Measurements from ENCODE around the gene SH3BP1. TPM values are rescaled to one million over a fixed set of nuclear protein-coding genes. Genes with fewer than 3 reads are reported as not detected.
A peak's percentile ranks its signal among the peaks of the same experiment; 100 is the strongest.

Gene SH3BP1
- total and polyA plus RNA-seq, 2 of the 13 experiments (the other 11 are each of a cell fraction or from before 2014, with no cell fraction given): 8.4 to 18.5 TPM

DNA sequence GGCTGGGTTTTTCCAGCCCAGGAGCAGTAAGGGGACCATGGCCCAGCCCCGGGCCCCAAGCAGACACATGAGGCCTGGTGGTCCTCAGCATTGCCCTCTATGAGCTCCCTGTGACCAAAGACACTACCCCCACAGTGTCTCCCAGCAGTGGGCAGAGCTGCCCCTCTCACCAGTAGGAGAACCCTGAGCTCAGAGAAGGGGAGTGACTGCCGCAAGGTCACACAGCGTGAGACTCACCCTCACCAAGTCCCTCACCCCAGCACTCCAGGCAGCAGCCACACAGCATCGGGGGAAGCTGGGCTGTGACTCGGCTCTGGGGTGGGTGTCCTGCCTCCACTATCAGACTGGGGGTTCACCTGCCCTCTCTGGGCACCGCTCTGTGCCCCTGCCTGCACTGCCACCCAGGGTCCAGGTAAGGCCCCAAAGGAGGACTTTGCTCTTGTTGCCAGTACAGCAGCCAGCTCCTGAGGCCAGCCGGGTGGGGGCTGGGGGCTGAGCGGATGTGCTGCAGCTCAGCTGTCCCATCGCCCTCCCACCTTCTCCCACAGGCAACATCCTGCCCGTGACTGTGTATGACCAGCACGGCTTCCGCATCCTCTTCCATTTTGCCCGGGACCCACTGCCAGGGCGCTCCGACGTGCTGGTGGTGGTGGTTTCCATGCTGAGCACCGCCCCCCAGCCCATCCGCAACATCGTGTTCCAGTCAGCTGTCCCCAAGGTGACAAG is 7.9 kb upstream of the SH3BP1 start (continued):
- TF ChIP-seq, protein P1, sequence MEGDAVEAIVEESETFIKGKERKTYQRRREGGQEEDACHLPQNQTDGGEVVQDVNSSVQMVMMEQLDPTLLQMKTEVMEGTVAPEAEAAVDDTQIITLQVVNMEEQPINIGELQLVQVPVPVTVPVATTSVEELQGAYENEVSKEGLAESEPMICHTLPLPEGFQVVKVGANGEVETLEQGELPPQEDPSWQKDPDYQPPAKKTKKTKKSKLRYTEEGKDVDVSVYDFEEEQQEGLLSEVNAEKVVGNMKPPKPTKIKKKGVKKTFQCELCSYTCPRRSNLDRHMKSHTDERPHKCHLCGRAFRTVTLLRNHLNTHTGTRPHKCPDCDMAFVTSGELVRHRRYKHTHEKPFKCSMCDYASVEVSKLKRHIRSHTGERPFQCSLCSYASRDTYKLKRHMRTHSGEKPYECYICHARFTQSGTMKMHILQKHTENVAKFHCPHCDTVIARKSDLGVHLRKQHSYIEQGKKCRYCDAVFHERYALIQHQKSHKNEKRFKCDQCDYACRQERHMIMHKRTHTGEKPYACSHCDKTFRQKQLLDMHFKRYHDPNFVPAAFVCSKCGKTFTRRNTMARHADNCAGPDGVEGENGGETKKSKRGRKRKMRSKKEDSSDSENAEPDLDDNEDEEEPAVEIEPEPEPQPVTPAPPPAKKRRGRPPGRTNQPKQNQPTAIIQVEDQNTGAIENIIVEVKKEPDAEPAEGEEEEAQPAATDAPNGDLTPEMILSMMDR (CRISPR knock-in tag; IDR thresholded peaks at IDR 0.05): peak; percentile 37
- TF ChIP-seq ATM (IDR thresholded peaks at IDR 0.05; ENCODE audit: borderline replicate concordance) (no peak), ZNF331 (CRISPR knock-in tag; IDR thresholded peaks at IDR 0.05) (peak; percentile 36; the same call in 1 of the 2 replicates), MED1 (CRISPR knock-in tag; IDR thresholded peaks at IDR 0.05) (peak; percentile 90), KLF6 (CRISPR knock-in tag; IDR thresholded peaks at IDR 0.05) (no peak), ZNF335 (CRISPR knock-in tag; IDR thresholded peaks at IDR 0.05) (peak; percentile 66; the same call in 1 of the 2 replicates), HDAC2 (CRISPR knock-in tag; IDR thresholded peaks at IDR 0.05) (peak; percentile 73), ZNF253 (CRISPR knock-in tag; IDR thresholded peaks at IDR 0.05; ENCODE audit: borderline replicate concordance) (no peak), ZNF746 (CRISPR knock-in tag; IDR thresholded peaks at IDR 0.05) (0 out of 2 replicates have a peak, but pooled peaks have one; percentile 53), ZSCAN31 (CRISPR knock-in tag; IDR thresholded peaks at IDR 0.05; ENCODE audit: low read depth) (0 out of 2 replicates have a peak, but pooled peaks have one; percentile 62), ZNF230 (CRISPR knock-in tag; IDR thresholded peaks at IDR 0.05) (0 out of 2 replicates have a peak, but pooled peaks have one; percentile 7), RBM39 (IDR thresholded peaks at IDR 0.05; ENCODE audit: low read depth, low read length, poor library complexity, severe bottlenecking) (peak; percentile 60), NFKB2 (CRISPR knock-in tag; IDR thresholded peaks at IDR 0.05; ENCODE audit: borderline replicate concordance) (peak; percentile 26; the same call in 1 of the 2 replicates), XRCC5 (optimal IDR thresholded peaks at IDR 0.05; ENCODE audit: low read length) (peak; percentile 80), NR2F6 (IDR thresholded peaks at IDR 0.05) (peak; percentile 24; the same call in 1 of the 2 replicates), NR2F6 (CRISPR knock-in tag; IDR thresholded peaks at IDR 0.05) (peak; percentile 53), DPF2 (CRISPR knock-in tag; IDR thresholded peaks at IDR 0.05; ENCODE audit: borderline replicate concordance, low read depth) (peak; percentile 76), MEIS2 (CRISPR knock-in tag; IDR thresholded peaks at IDR 0.05) (peak; percentile 73; the same call in 1 of the 2 replicates), YEATS4 (CRISPR knock-in tag; IDR thresholded peaks at IDR 0.05; ENCODE audit: borderline replicate concordance) (peak; percentile 44; the same call in 1 of the 2 replicates), SP5 (CRISPR knock-in tag; IDR thresholded peaks at IDR 0.05; ENCODE audit: borderline replicate concordance, low read depth) (peak; percentile 61; the same call in 1 of the 2 replicates), ZMAT3 (CRISPR knock-in tag; conservative IDR thresholded peaks at IDR 0.05) (0 out of 2 replicates have a peak, but pooled peaks have one; percentile 47), RFXAP (CRISPR knock-in tag; IDR thresholded peaks at IDR 0.05; ENCODE audit: borderline replicate concordance) (peak; percentile 40; the same call in 1 of the 2 replicates), NCOA1 (CRISPR knock-in tag; IDR thresholded peaks at IDR 0.05) (no peak)
- TF ChIP-seq, protein P2, sequence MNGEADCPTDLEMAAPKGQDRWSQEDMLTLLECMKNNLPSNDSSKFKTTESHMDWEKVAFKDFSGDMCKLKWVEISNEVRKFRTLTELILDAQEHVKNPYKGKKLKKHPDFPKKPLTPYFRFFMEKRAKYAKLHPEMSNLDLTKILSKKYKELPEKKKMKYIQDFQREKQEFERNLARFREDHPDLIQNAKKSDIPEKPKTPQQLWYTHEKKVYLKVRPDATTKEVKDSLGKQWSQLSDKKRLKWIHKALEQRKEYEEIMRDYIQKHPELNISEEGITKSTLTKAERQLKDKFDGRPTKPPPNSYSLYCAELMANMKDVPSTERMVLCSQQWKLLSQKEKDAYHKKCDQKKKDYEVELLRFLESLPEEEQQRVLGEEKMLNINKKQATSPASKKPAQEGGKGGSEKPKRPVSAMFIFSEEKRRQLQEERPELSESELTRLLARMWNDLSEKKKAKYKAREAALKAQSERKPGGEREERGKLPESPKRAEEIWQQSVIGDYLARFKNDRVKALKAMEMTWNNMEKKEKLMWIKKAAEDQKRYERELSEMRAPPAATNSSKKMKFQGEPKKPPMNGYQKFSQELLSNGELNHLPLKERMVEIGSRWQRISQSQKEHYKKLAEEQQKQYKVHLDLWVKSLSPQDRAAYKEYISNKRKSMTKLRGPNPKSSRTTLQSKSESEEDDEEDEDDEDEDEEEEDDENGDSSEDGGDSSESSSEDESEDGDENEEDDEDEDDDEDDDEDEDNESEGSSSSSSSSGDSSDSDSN (CRISPR knock-in tag; IDR thresholded peaks at IDR 0.05): peak; percentile 80
- TF ChIP-seq, protein P3, sequence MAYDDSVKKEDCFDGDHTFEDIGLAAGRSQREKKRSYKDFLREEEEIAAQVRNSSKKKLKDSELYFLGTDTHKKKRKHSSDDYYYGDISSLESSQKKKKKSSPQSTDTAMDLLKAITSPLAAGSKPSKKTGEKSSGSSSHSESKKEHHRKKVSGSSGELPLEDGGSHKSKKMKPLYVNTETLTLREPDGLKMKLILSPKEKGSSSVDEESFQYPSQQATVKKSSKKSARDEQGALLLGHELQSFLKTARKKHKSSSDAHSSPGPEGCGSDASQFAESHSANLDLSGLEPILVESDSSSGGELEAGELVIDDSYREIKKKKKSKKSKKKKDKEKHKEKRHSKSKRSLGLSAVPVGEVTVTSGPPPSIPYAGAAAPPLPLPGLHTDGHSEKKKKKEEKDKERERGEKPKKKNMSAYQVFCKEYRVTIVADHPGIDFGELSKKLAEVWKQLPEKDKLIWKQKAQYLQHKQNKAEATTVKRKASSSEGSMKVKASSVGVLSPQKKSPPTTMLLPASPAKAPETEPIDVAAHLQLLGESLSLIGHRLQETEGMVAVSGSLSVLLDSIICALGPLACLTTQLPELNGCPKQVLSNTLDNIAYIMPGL (CRISPR knock-in tag; IDR thresholded peaks at IDR 0.05; ENCODE audit: borderline replicate concordance in 1 of 2, low read depth in 1 of 2): peak in 1 of 2 experiments; percentile 64; a peak in 2 of 4 replicates

Measured in HepG2 (cell line).